Neural progenitor cell (in vitro differentiated cells): ENCODE data around the gene MPL.

Experiments used
- CTCF ChIP-seq: fragments of 200-600 bp; sonication (generic); IDR thresholded peaks from 2 replicates; pipeline ENCODE4 v1.5.1; 2017; ENCODE audit warnings: antibody characterized with exemption, mild to moderate bottlenecking
- EZH2phosphoT487 ChIP-seq: fragments of 200-600 bp; sonication (generic); IDR thresholded peaks from 2 replicates; pipeline ENCODE4 v1.6.1; 2017; ENCODE audit warnings: antibody characterized with exemption

GRCh38 chr1:43351421-43352350, 14.1 kb downstream of the MPL start:
- TF ChIP-seq CTCF (no peak), EZH2phosphoT487 (no peak)
